OCI-LY3 (cell line): Measurements from ENCODE around the gene IRAK1.

Experiments
- H2AFZ ChIP-seq: fragments of 200-600, 300-600 bp; shearing (Covaris generic); 2 replicates; pipeline ENCODE4 v1.6.0; 2014; ENCODE audit warnings: antibody characterized with exemption, low read depth, low read length
- H3K27ac ChIP-seq: fragments of 200-600, 300-600 bp; sonication (generic); 2 replicates; pipeline ENCODE4 v1.5.1; 2014; ENCODE audit warnings: mild to moderate bottlenecking, low read length, moderate library complexity, mixed read lengths
- H3K27me3 ChIP-seq: fragments of 200-600, 300-600 bp; sonication (generic); 2 replicates; pipeline ENCODE4 v1.6.1; 2014; ENCODE audit warnings: low read depth, low read length, mixed read lengths
- H3K36me3 ChIP-seq: fragments of 200-600, 300-600 bp; sonication (generic); replicated peaks from 2 replicates; pipeline ENCODE3; 2014; ENCODE audit warnings: low read depth, low read length, mixed read lengths
- H3K4me1 ChIP-seq: fragments of 300-600, 200-600 bp; sonication (generic); 2 replicates; pipeline ENCODE4 v1.6.1; 2014; ENCODE audit warnings: low read length, mixed read lengths
- H3K4me2 ChIP-seq: fragments of 200-600, 300-600 bp; sonication (generic); 2 replicates; pipeline ENCODE4 v1.6.1; 2014; ENCODE audit warnings: low read length, mixed read lengths
- H3K4me3 ChIP-seq: fragments of 300-600, 200-600 bp; sonication (generic); 2 replicates; pipeline ENCODE4 v1.5.1; 2014; ENCODE audit warnings: antibody characterized with exemption, mild to moderate bottlenecking, low read length, moderate library complexity
- H3K79me2 ChIP-seq: fragments of 300-600, 200-600 bp; shearing (Covaris generic); 2 replicates; pipeline ENCODE4 v1.6.1; 2014; ENCODE audit warnings: mild to moderate bottlenecking, low read length, mixed read lengths
- H3K9ac ChIP-seq: fragments of 300-600, 200-600 bp; shearing (Covaris generic); 2 replicates; pipeline ENCODE4 v1.6.0; 2014; ENCODE audit warnings: mild to moderate bottlenecking, low read length, moderate library complexity
- H3K9me3 ChIP-seq: fragments of 200-600, 300-600 bp; shearing (Covaris generic); 2 replicates; pipeline ENCODE4 v1.6.1; 2014; ENCODE audit warnings: low read length, mixed read lengths; ENCODE audit not compliant: insufficient read depth
- H4K20me1 ChIP-seq: fragments of 200-600, 300-600 bp; sonication (generic); 2 replicates; pipeline ENCODE4 v1.6.1; 2016; ENCODE audit warnings: low read length, mixed read lengths; ENCODE audit not compliant: insufficient read depth
- EZH2phosphoT487 ChIP-seq: fragments of 200-600 bp; shearing (Covaris generic); IDR thresholded peaks from 2 replicates; pipeline ENCODE4 v1.6.1; 2018; ENCODE audit warnings: antibody characterized with exemption, mixed run types, low read depth
- TF ChIP-seq, protein P1 (sequence below): fragments of 200-600, 300-600 bp; sonication (generic); IDR thresholded peaks from 2 replicates; pipeline ENCODE4 v1.5.1; 2014; ENCODE audit warnings: antibody characterized with exemption, low read length, low read depth

Gene IRAK1

DNA sequence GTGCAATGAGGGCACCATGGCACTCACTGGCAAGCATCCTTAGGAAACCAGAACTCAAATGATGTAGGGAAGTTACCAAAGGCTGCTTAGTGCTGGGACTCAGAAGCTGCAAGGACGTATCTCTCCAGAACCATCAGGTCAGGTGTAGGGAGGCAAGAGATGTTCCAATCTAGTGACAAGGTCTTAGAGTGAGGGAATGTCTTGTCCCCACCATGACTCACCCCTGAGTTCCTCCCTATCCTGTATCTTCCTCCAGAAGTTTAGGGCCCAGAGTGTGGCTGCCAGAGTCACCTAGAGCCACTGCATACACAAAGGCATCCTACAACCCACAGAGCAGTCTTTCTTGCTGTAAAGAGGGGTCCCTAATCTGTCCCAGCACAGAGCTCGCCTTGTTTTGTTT lies 14.1 kb upstream of the IRAK1 start:
- Histone ChIP-seq H3K4me2 (no peak overlapping the region), H2AFZ (no peak overlapping the region), H3K4me1 (peaks cover 7% of the 10 kb centered on the region), H3K9ac (no peak overlapping the region), H4K20me1 (peaks cover 16% of the 10 kb centered on the region), H3K36me3 (peaks cover 15% of the 10 kb centered on the region), H3K27ac (no peak overlapping the region), H3K27me3 (no peaks in the 10 kb centered on the region), H3K79me2 (peaks cover 13% of the 10 kb centered on the region), H3K9me3 (no peaks in the 10 kb centered on the region), H3K4me3 (no peak overlapping the region)
- TF ChIP-seq, protein P1, sequence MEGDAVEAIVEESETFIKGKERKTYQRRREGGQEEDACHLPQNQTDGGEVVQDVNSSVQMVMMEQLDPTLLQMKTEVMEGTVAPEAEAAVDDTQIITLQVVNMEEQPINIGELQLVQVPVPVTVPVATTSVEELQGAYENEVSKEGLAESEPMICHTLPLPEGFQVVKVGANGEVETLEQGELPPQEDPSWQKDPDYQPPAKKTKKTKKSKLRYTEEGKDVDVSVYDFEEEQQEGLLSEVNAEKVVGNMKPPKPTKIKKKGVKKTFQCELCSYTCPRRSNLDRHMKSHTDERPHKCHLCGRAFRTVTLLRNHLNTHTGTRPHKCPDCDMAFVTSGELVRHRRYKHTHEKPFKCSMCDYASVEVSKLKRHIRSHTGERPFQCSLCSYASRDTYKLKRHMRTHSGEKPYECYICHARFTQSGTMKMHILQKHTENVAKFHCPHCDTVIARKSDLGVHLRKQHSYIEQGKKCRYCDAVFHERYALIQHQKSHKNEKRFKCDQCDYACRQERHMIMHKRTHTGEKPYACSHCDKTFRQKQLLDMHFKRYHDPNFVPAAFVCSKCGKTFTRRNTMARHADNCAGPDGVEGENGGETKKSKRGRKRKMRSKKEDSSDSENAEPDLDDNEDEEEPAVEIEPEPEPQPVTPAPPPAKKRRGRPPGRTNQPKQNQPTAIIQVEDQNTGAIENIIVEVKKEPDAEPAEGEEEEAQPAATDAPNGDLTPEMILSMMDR = no peak
- no peak for TF ChIP-seq EZH2phosphoT487

DNA sequence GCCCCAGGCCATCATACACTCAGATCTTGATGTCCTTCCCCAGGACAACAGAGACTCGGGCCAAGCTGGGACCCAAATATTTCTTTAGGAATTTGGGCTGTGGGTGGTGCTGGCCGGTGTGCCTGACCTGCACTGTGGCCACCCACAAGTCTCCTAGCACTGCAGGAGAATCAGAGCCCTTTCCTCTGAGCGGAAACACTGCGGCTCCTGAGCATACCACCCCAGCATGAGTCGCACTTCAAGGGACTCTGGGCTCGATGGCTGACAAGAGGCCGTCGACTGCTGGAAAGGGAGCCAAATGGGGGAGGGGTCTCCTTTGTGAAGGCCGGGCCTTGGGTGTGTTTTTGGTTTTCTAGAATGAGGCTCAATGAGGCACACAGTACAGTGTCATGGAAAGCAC lies 13.0 kb upstream of the IRAK1 start:
- Histone ChIP-seq H3K9ac (no peak overlapping the region), H3K4me3 (no peak overlapping the region), H3K27me3 (no peaks in the 10 kb centered on the region), H3K27ac (no peak overlapping the region), H3K36me3 (peaks cover 15% of the 10 kb centered on the region), H2AFZ (no peak overlapping the region), H3K4me1 (peaks cover 7% of the 10 kb centered on the region), H4K20me1 (peaks cover 13% of the 10 kb centered on the region), H3K79me2 (peaks cover 13% of the 10 kb centered on the region), H3K4me2 (no peak overlapping the region), H3K9me3 (no peaks in the 10 kb centered on the region)
- no peak for TF ChIP-seq EZH2phosphoT487
- TF ChIP-seq, protein P1 = no peak

DNA sequence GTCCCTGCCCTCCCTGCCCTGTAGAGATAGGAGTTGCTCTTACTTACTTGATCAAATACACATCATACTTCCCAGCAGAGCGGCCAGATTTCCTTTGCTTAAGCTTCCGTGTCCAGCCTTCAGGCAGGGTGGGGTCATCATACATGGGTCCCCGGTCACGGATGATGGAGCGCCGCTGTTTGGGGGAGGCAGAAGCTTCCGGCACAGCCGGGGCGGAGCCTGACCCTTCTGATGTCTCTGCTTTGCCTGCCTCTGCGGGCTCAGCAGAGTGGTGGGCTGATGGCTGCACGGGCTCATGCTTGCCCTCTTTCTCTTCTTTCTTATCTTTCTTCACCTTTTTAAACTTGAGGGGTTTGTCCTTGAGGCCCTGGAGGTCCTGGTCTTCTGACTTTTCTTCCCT lies 12.5 kb upstream of the IRAK1 start:
- peaks cover 13% of the 10 kb centered on the region for H4K20me1 ChIP-seq
- TF ChIP-seq, protein P1 = no peak
- no peak for TF ChIP-seq EZH2phosphoT487
- H3K27me3 ChIP-seq = no peaks in the 10 kb centered on the region
- no peak overlapping the region for H3K9ac ChIP-seq
- peaks cover 7% of the 10 kb centered on the region for H3K4me1 ChIP-seq
- H3K4me2 ChIP-seq = no peak overlapping the region
- peaks cover 13% of the 10 kb centered on the region for H3K79me2 ChIP-seq
- no peak overlapping the region for H3K4me3 ChIP-seq
- H3K9me3 ChIP-seq = no peaks in the 10 kb centered on the region
- H3K27ac ChIP-seq = no peak overlapping the region
- no peak overlapping the region for H2AFZ ChIP-seq
- peaks cover 17% of the 10 kb centered on the region for H3K36me3 ChIP-seq

DNA sequence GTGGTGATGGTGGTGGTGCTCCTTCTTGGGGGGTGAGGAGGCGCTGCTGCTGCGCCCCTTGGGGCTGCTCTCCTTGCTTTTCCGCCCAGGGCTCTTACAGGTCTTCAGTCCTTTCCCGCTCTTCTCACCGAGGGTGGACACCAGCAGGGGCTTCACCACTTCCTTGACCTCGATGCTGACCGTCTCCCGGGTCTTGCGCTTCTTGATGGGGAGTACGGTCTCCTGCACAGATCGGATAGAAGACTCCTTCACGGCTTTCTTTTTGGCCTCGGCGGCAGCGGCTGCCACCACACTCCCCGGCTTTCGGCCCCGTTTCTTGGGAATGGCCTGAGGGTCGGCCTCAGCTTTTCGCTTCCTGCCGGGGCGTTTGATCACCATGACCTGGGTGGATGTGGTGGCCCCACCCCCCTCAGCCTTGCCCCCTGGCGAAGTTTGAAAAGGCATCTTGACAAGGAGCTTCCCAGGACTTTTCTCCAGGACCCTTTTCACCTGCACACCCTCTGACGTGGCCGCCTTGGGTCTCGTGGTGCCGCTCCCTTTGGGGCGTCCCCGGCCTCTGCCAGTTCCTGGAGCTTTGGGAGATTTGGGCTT lies 11.1 kb upstream of the IRAK1 start:
- Histone ChIP-seq H3K4me1 (no peaks in the 10 kb centered on the region), H3K9ac (no peak overlapping the region), H3K27me3 (no peaks in the 10 kb centered on the region), H3K36me3 (peaks cover 17% of the 10 kb centered on the region), H3K9me3 (no peaks in the 10 kb centered on the region), H4K20me1 (peaks cover 7% of the 10 kb centered on the region; the same call in 1 of the 2 replicates), H3K4me3 (no peak overlapping the region), H3K79me2 (peaks cover 7% of the 10 kb centered on the region), H3K27ac (no peak overlapping the region), H3K4me2 (no peak overlapping the region), H2AFZ (no peak overlapping the region)
- TF ChIP-seq EZH2phosphoT487 = no peak
- TF ChIP-seq, protein P1 = no peak
